Esophagus muscularis mucosa (tissue), 3 donors: ENCODE data around the gene ZNF689.

Experiments
- POLR2A ChIP-seq: fragments of 450-650 bp; IDR thresholded peaks from one replicate; pipeline ENCODE4 v1.6.1; 2017; ENCODE audit warnings: antibody characterized with exemption, moderate library complexity, mild to moderate bottlenecking, low read depth
- POLR2AphosphoS5 ChIP-seq, 2 donors: sonication (generic); formaldehyde crosslinking; IDR thresholded peaks; one replicate each; pipeline ENCODE4 v1.6.1; 2017; ENCODE audit warnings: antibody characterized with exemption in 2 of 2
- TF ChIP-seq, protein P1 (sequence below), 3 experiments: fragments of 200-600 bp in 2 of 3; fragments of 450-650 bp in 1 of 3; sonication (generic) in 2 of 3; IDR thresholded peaks; one replicate each; pipeline ENCODE4 v1.5.1; 2017 to 2019; ENCODE audit warnings: antibody characterized with exemption in 3 of 3, mild to moderate bottlenecking in 2 of 3, moderate library complexity in 1 of 3

DNA sequence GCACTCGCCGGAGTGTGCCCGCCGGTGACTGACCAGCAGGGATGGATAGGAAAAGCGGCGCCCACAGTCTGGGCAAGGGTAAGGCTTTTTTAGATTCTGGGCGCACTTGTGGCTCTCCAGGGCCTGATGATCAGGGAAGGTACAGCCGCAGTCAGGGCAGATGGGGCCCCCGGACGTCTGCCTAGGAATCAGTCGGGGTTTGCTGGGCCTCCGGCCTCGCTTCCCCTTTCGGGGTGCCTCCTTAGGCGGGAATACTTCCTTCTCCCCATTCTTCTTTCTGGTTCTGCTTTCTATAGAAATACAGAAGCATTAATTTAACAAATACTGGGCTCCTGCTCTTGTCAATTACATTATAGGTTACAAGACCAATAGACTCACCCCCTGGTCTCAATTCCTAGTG lies 5.0 kb downstream of the ZNF689 start:
- TF ChIP-seq POLR2AphosphoS5 (IDR thresholded peaks at IDR 0.05) = no peak
- TF ChIP-seq, protein P1, sequence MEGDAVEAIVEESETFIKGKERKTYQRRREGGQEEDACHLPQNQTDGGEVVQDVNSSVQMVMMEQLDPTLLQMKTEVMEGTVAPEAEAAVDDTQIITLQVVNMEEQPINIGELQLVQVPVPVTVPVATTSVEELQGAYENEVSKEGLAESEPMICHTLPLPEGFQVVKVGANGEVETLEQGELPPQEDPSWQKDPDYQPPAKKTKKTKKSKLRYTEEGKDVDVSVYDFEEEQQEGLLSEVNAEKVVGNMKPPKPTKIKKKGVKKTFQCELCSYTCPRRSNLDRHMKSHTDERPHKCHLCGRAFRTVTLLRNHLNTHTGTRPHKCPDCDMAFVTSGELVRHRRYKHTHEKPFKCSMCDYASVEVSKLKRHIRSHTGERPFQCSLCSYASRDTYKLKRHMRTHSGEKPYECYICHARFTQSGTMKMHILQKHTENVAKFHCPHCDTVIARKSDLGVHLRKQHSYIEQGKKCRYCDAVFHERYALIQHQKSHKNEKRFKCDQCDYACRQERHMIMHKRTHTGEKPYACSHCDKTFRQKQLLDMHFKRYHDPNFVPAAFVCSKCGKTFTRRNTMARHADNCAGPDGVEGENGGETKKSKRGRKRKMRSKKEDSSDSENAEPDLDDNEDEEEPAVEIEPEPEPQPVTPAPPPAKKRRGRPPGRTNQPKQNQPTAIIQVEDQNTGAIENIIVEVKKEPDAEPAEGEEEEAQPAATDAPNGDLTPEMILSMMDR (IDR thresholded peaks at IDR 0.05) = no peak
- no peak for TF ChIP-seq POLR2A
